BE2C (cell line): Measurements from ENCODE around the gene SLC25A29.
"Not testable (repeated sequence)": the region's sequence is repeated elsewhere in the genome, so short reads cannot be mapped to it uniquely, and the experiment has no call there.

Experiments used
- DNase-seq: peaks from one replicate; pipeline ENCODE4 v3.0.0-alpha.2; 2020
- H3K27me3 ChIP-seq: fragments of 250-450 bp; sonication (Bioruptor Pico); 2 replicates; pipeline ENCODE4 v1.5.1; 2020; ENCODE audit warnings: mild to moderate bottlenecking
- H3K36me3 ChIP-seq: fragments of 250-450 bp; sonication (Bioruptor Pico); 2 replicates; pipeline ENCODE4 v1.5.1; 2020; ENCODE audit warnings: mild to moderate bottlenecking
- H3K4me1 ChIP-seq: fragments of 250-450 bp; sonication (Bioruptor Pico); 2 replicates; pipeline ENCODE4 v1.5.1; 2020
- H3K4me3 ChIP-seq: 2 replicates; pipeline ENCODE4 v1.5.1; 2011; ENCODE audit warnings: low read depth, low read length
- H3K9me3 ChIP-seq: fragments of 250-450 bp; sonication (Bioruptor Pico); 2 replicates; pipeline ENCODE4 v1.5.1; 2020
- CTCF ChIP-seq: IDR thresholded peaks from 2 replicates; pipeline ENCODE4 v1.5.1; 2012; ENCODE audit warnings: mild to moderate bottlenecking, low read depth, low read length

The SLC25A29 gene

GRCh38 chr14:100346306-100347091, 40.3 kb upstream of the SLC25A29 start:
- Histone ChIP-seq H3K9me3 (no peaks in the 10 kb centered on the region), H3K4me3 (no peak overlapping the region), H3K4me1 (peaks cover 6% of the 10 kb centered on the region; the same call in 1 of the 2 replicates), H3K27me3 (no peaks in the 10 kb centered on the region), H3K36me3 (peaks cover 44% of the 10 kb centered on the region)
- TF ChIP-seq CTCF = no peak
- no peak for DNase-seq

- no peaks in the 10 kb centered on the region for H3K9me3 ChIP-seq
- no peak for TF ChIP-seq CTCF
- H3K36me3 ChIP-seq = peaks cover 46% of the 10 kb centered on the region
- H3K4me1 ChIP-seq = peaks cover 6% of the 10 kb centered on the region; the same call in 1 of the 2 replicates
- H3K4me3 ChIP-seq = no peak overlapping the region
- no peak for DNase-seq
- H3K27me3 ChIP-seq = no peaks in the 10 kb centered on the region
Observed at GRCh38 chr14:100345711-100346110, 39.5 kb upstream of the SLC25A29 start.

DNA sequence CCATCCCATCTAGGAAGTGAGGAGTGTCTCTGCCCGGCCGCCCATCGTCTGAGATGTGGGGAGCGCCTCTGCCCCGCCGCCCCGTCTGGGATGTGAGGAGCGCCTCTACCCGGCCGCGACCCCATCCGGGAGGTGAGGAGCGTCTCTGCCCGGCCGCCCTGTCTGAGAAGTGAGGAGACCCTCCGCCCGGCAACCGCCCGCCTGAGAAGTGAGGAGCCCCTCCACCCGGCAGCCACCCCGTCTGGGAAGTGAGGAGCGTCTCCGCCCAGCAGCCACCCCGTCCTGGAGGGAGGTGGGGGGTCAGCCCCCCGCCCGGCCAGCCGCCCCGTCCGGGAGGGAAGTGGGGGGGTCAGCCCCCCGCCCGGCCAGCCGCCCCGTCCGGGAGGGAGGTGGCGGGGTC, 38.4 kb upstream of the SLC25A29 start:
- H3K36me3 ChIP-seq = peaks cover 40% of the 10 kb centered on the region
- H3K4me1 ChIP-seq, H3K9me3 ChIP-seq, DNase-seq, H3K27me3 ChIP-seq, H3K4me3 ChIP-seq: not testable (repeated sequence)

DNA sequence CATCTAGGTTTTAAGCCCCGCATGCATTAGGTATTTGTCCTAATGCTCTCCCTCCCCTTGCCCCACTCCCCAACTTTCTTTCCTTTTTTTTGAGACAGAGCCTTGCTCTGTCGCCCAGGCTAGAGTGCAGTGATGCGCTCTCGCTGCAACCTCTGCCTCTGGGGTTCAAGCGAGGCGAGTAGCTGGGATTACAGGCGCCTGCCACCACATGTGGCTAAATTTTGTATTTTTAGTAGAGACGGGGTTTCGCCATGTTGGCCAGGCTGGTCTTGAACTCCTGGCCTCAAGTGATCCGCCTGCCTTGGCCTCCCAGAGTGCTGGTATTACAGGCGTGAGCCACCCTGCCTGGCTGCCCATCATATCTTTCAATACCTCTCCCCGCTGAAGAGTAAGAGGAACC, 36.6 kb upstream of the SLC25A29 start:
- not testable (repeated sequence) for H3K4me1 ChIP-seq

GRCh38 chr14:100342195-100342594, 36.0 kb upstream of the SLC25A29 start:
- H3K36me3 ChIP-seq = peaks cover 32% of the 10 kb centered on the region
- H3K4me1 ChIP-seq = peaks cover 6% of the 10 kb centered on the region; the same call in 1 of the 2 replicates
- no peak for DNase-seq
- no peak for TF ChIP-seq CTCF
- H3K9me3 ChIP-seq = no peaks in the 10 kb centered on the region
- H3K4me3 ChIP-seq = no peak overlapping the region
- H3K27me3 ChIP-seq = no peaks in the 10 kb centered on the region

More for the DNA sequence above, 36.6 kb upstream of the SLC25A29 start:
- not testable (repeated sequence) for H3K4me3 ChIP-seq, H3K27me3 ChIP-seq, H3K9me3 ChIP-seq, DNase-seq
- peaks cover 32% of the 10 kb centered on the region for H3K36me3 ChIP-seq

- H3K9me3 ChIP-seq = no peaks in the 10 kb centered on the region
- no peak for DNase-seq
Observed at GRCh38 chr14:100341301-100342031, 35.2 kb upstream of the SLC25A29 start.

More at GRCh38 chr14:100341301-100342031, 35.2 kb upstream of the SLC25A29 start:
- TF ChIP-seq CTCF = no peak
- Histone ChIP-seq H3K27me3 (no peaks in the 10 kb centered on the region), H3K4me1 (peaks cover 6% of the 10 kb centered on the region; the same call in 1 of the 2 replicates), H3K36me3 (peaks cover 33% of the 10 kb centered on the region), H3K4me3 (no peak overlapping the region)
